Tibial nerve (tissue), 4 donors: ENCODE measurements around the gene WASHC4. TPM values are rescaled to one million over a fixed set of nuclear protein-coding genes. Genes with fewer than 3 reads are reported as not detected.

Experiments used
- DNase-seq, 2 donors: peaks; one replicate each; pipeline ENCODE4 v3.0.0-alpha.2; 2019; ENCODE audit warnings: low spot score in 2 of 2
- H3K27ac ChIP-seq, 4 donors: fragments of 200-600 bp; sonication (generic) in 3 of 4; one replicate each; pipeline ENCODE4 v1.5.1; 2017 to 2019; ENCODE audit warnings: mild to moderate bottlenecking in 1 of 4
- H3K27me3 ChIP-seq, 2 donors: fragments of 200-600 bp; sonication (generic) in 1 of 2; one replicate each; pipeline versions ENCODE4 v1.5.1 to v1.6.0; 2017 to 2019
- H3K36me3 ChIP-seq, 3 donors: fragments of 200-600 bp; sonication (generic); one replicate each; pipeline ENCODE4 v1.5.1; 2018 to 2019
- H3K4me1 ChIP-seq, 4 donors: fragments of 200-600 bp; sonication (generic) in 3 of 4; one replicate each; pipeline ENCODE4 v1.5.1; 2017 to 2019
- H3K4me3 ChIP-seq, 4 donors: fragments of 200-600 bp; sonication (generic) in 3 of 4; one replicate each; pipeline ENCODE4 v1.5.1; 2017 to 2019; ENCODE audit warnings: mild to moderate bottlenecking in 1 of 4, moderate library complexity in 1 of 4
- H3K9me3 ChIP-seq, 4 donors: fragments of 200-600 bp; sonication (generic) in 3 of 4; one replicate each; pipeline ENCODE4 v1.5.1; 2017 to 2019
- CTCF ChIP-seq, 5 experiments: fragments of 200-600 bp in 3 of 5; fragments of 450-650 bp in 2 of 5; sonication (generic) in 3 of 5; IDR thresholded peaks; one replicate each; pipeline ENCODE4 v1.5.1; 2016 to 2019; ENCODE audit warnings: antibody characterized with exemption in 5 of 5, mild to moderate bottlenecking in 3 of 5, moderate library complexity in 2 of 5
- EP300 ChIP-seq, 2 donors: sonication (generic); formaldehyde crosslinking; IDR thresholded peaks; one replicate each; pipeline ENCODE4 v1.6.1; 2017; ENCODE audit warnings: antibody characterized with exemption in 2 of 2, mild to moderate bottlenecking in 1 of 2
- POLR2A ChIP-seq, 2 donors: fragments of 450-650 bp; IDR thresholded peaks; one replicate each; pipeline ENCODE4 v1.6.1; 2017; ENCODE audit warnings: antibody characterized with exemption in 2 of 2, mild to moderate bottlenecking in 2 of 2, moderate library complexity in 2 of 2
- WGBS, 2 donors: methylation state at CpG; one replicate each; pipeline ENCODE4 v1.1.5; 2018; 5-methylcytosine and 5-hydroxymethylcytosine counted together
- total RNA-seq, 4 donors: library from RNA; depleted of rRNA; stranded (reverse); fragments of >200 nt; gene quantifications; one replicate each; pipeline ENCODE4 v1.1.0, GENCODE V29; 2016

Gene WASHC4
- total RNA-seq, 4 donors from 2014 or later: 60.9 to 119 (median 79.9) TPM

DNA sequence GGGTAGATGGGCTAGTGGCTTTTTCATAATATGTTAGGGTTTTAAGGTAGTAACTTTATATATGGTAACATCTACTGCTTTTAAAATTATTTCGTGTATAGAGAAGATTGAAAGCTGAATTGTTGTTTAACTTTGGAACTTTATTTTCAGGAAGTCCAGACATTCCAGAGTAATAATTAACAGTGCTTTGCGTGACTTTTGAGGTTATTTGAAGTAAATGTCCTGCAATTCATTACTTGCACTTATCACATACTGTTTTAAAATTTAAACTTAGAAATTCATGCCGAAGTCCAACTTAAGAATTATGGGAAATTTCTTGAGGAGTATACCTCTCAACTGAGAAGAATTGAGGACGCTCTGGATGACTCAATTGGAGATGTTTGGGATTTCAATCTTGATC, 3.3 kb downstream of the WASHC4 start:
- Histone ChIP-seq H3K27ac (no peak overlapping the region), H3K27me3 (no peaks in the 10 kb centered on the region), H3K4me1 (peaks cover 0 to 67% (median 18%) of the 10 kb centered on the region in 4 donors), H3K9me3 (no peaks in the 10 kb centered on the region), H3K36me3 (peaks cover 0 to 33% (median 0%) of the 10 kb centered on the region in 3 donors), H3K4me3 (no peak overlapping the region)
- WGBS, 2 donors: 67 to 68% methylated on average over 4 of the region's 4 CpGs
- no peak for TF ChIP-seq POLR2A (IDR thresholded peaks at IDR 0.05)
- no peak for TF ChIP-seq CTCF (IDR thresholded peaks at IDR 0.05)
- no peak for TF ChIP-seq EP300 (IDR thresholded peaks at IDR 0.05)
- no peak for DNase-seq

DNA sequence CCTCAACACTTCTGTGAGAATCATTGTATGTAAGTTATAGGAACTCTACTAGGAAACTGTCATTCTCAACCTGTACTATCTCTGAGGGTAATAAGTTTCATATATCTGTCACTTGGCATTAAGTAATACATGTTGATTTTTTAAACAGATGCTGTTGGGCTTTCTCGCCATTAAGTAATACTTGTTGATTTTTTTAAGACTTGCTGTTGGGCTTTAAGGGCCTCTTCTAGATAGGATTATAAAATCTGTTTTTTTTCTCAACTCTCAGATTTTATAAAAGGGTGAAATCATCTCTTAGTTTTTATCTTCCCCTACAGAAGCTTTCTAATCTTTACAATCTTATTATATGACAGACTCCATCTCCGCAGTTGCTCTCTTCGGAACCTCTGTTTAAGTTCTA, 5.6 kb downstream of the WASHC4 start:
- Histone ChIP-seq H3K27ac (no peak overlapping the region), H3K27me3 (no peaks in the 10 kb centered on the region), H3K9me3 (no peaks in the 10 kb centered on the region), H3K4me3 (no peak overlapping the region), H3K4me1 (peaks cover 0 to 62% (median 18%) of the 10 kb centered on the region in 4 donors), H3K36me3 (peaks cover 0 to 55% (median 10%) of the 10 kb centered on the region in 3 donors)
- no peak for TF ChIP-seq EP300 (IDR thresholded peaks at IDR 0.05)
- TF ChIP-seq POLR2A (IDR thresholded peaks at IDR 0.05): no peak
- TF ChIP-seq CTCF (IDR thresholded peaks at IDR 0.05): no peak
- no peak for DNase-seq
- WGBS, 2 donors: 92 to 94% methylated on average over 3 of the region's 3 CpGs

GRCh38 chr12:105116969-105117368, 9.4 kb downstream of the WASHC4 start:
- H3K27me3 ChIP-seq: no peaks in the 10 kb centered on the region
- peaks cover 0 to 25% (median 4%) of the 10 kb centered on the region in 4 donors for H3K4me1 ChIP-seq
- DNase-seq: no peak
- 91 to 94% methylated on average over 1 of the region's 1 CpG for WGBS, 2 donors
- H3K9me3 ChIP-seq: no peaks in the 10 kb centered on the region
- H3K27ac ChIP-seq: no peak overlapping the region
- peaks cover 0 to 90% (median 23%) of the 10 kb centered on the region in 3 donors for H3K36me3 ChIP-seq
- H3K4me3 ChIP-seq: no peak overlapping the region
- TF ChIP-seq EP300 (IDR thresholded peaks at IDR 0.05) (no peak), CTCF (IDR thresholded peaks at IDR 0.05) (no peak), POLR2A (IDR thresholded peaks at IDR 0.05) (no peak)

- H3K4me3 ChIP-seq: no peak overlapping the region
- no peaks in the 10 kb centered on the region for H3K27me3 ChIP-seq
- H3K9me3 ChIP-seq: no peaks in the 10 kb centered on the region
- TF ChIP-seq CTCF (IDR thresholded peaks at IDR 0.05) (no peak), POLR2A (IDR thresholded peaks at IDR 0.05) (no peak), EP300 (IDR thresholded peaks at IDR 0.05) (no peak)
- DNase-seq: no peak
- 85 to 91% methylated on average over 2 of the region's 2 CpGs for WGBS, 2 donors
- H3K27ac ChIP-seq: no peak overlapping the region
- H3K4me1 ChIP-seq: no peaks in the 10 kb centered on the region
- peaks cover 0 to 100% (median 38%) of the 10 kb centered on the region in 3 donors for H3K36me3 ChIP-seq
These were observed 13.0 kb downstream of the WASHC4 start for GRCh38 chr12:105120551-105120950.

GRCh38 chr12:105138248-105138647, 30.7 kb downstream of the WASHC4 start:
- 72 to 78% methylated on average over 2 of the region's 2 CpGs for WGBS, 2 donors
- H3K27ac ChIP-seq: no peak overlapping the region
- DNase-seq: no peak
- H3K27me3 ChIP-seq: no peaks in the 10 kb centered on the region
- peaks cover 0 to 63% (median 2%) of the 10 kb centered on the region in 3 donors for H3K36me3 ChIP-seq
- peaks cover 0 to 7% (median 0%) of the 10 kb centered on the region in 4 donors for H3K4me1 ChIP-seq
- H3K4me3 ChIP-seq: no peak overlapping the region
- no peak for TF ChIP-seq CTCF (IDR thresholded peaks at IDR 0.05)
- TF ChIP-seq EP300 (IDR thresholded peaks at IDR 0.05): no peak
- TF ChIP-seq POLR2A (IDR thresholded peaks at IDR 0.05): no peak
- no peaks in the 10 kb centered on the region for H3K9me3 ChIP-seq
